Heart right ventricle (tissue), 16 donors: Measurements from ENCODE around the gene LRRC32. TPM values are rescaled to one million over a fixed set of nuclear protein-coding genes. Genes with fewer than 3 reads are reported as not detected.
"Not testable (repeated sequence)": the region's sequence is repeated elsewhere in the genome, so short reads cannot be mapped to it uniquely, and the experiment has no call there.

Experiments used
- ATAC-seq, 8 donors: fragments of 200-7000 bp; cut with Tn5 transposase; one replicate each; pipeline ENCODE4 v1.9.1; 2020; ENCODE audit warnings: mild to moderate bottlenecking in 8 of 8, moderate library complexity in 8 of 8, moderate number of reproducible peaks in 1 of 8
- DNase-seq, 2 donors: peaks; one replicate each; pipeline ENCODE4 v3.0.0-alpha.2; 2020
- H3K27ac ChIP-seq, 10 donors: fragments of 200-600 bp; sonication (generic) in 2 of 10; one replicate each; pipeline versions ENCODE4 v1.5.0 to v1.8.0; 2020 to 2022; ENCODE audit warnings: mild to moderate bottlenecking in 3 of 10
- H3K27me3 ChIP-seq, 7 donors: fragments of 200-600 bp; one replicate each; pipeline ENCODE4 v1.8.0; 2021 to 2022; ENCODE audit warnings: mild to moderate bottlenecking in 2 of 7
- H3K36me3 ChIP-seq, 9 donors: fragments of 200-600 bp; sonication (generic) in 1 of 9; one replicate each; pipeline versions ENCODE4 v1.5.0 to v1.8.0; 2020 to 2022; ENCODE audit warnings: mild to moderate bottlenecking in 2 of 9
- H3K4me1 ChIP-seq, 9 donors: fragments of 200-600 bp; sonication (generic) in 1 of 9; one replicate each; pipeline versions ENCODE4 v1.5.0 to v1.8.0; 2020 to 2022; ENCODE audit warnings: mild to moderate bottlenecking in 4 of 9
- H3K4me3 ChIP-seq, 10 donors: fragments of 200-600 bp; sonication (generic) in 2 of 10; one replicate each; pipeline versions ENCODE4 v1.5.0 to v1.8.0; 2020 to 2022; ENCODE audit warnings: mild to moderate bottlenecking in 7 of 10, moderate library complexity in 2 of 10
- H3K9me3 ChIP-seq, 11 donors: fragments of 200-600 bp in 10 of 11; sonication (generic) in 2 of 11; one replicate each; pipeline versions ENCODE4 v1.5.0 to v1.8.0; 2013 to 2022; ENCODE audit warnings: mild to moderate bottlenecking in 2 of 11, control low read depth in 1 of 11, moderate library complexity in 1 of 11
- WGBS, 2 donors: extraction: QIAGEN DNeasy Blood & Tissue Kit; methylation state at CpG; one replicate each; pipeline ENCODE4 v1.1.7; 2013; ENCODE audit warnings: inconsistent platforms in 1 of 2; 5-methylcytosine and 5-hydroxymethylcytosine counted together
- intact Hi-C, 10 donors: fragments of 100-400 bp; cut with DNase I; formaldehyde crosslinking; loops; one replicate each; pipeline versions ENCODE4 v1.11.1 to v1.14.2; 2022
- polyA plus RNA-seq, 2 donors: library from polyadenylated mRNA; stranded (reverse); fragments of 200-250 nt; gene quantifications; one replicate each; pipeline ENCODE4 v1.2.3, GENCODE V29; 2013
- total RNA-seq, 10 donors: library from RNA; stranded (reverse); fragmentation: NEBNext Ultra II Directional in 3 of 10; extraction: Animal tissue kit (Norgen Biotek cat#: 25700) in 3 of 10; gene quantifications; one replicate each; pipeline versions ENCODE4 v1.2.1 to v1.2.4, GENCODE V29; 2021 to 2023
- TF ChIP-seq, protein P1 (sequence below), 9 donors: fragments of 200-600 bp; sonication (generic) in 2 of 9; IDR thresholded peaks; one replicate each; pipeline versions ENCODE4 v1.5.0 to v1.8.0; 2021 to 2022; ENCODE audit warnings: antibody characterized with exemption in 9 of 9, mild to moderate bottlenecking in 5 of 9, moderate library complexity in 1 of 9
- donor health status: Arrhythmogenic right ventricular cardiomyopathy.
- donor health status: ischemic (EF 13 %, LVEDD 7.1; RV severe dilation, severe dysfunction).
- donor health status: healthy with polysubstance abuse.
- donor health status: DM: no; HTN: yes; CAD: no.
- donor health status: DM: no; HTN: no; CAD: no.
- donor health status: ischemic (EF 25% LVEDD 6.9; RV normal size, moderate dysfunction).
- donor health status: ischemic (EF 25% LVEDD 5.7; RV mildly dilated, moderate dysfunction).
- donor health status: healthy.
- donor health status: DM: yes; HTN: yes; CAD: no.
- donor health status: Ischemic cardiomyopathy.
- donor health status: ischemic (EF 35%, LVEDD 5.7; RV mildly dilated, moderate dysfunction).
- donor health status: nonischemic (EF 11% LVEDD 7.7; RV severe dilation, severe dysfunction).
- donor health status: DM: yes; HTN: yes; CAD: no.
- donor health status: PGD.
- donor health status: ischemic (EF 29% LVEDD 5.4; RV normal size, mild dysfunction).
- donor health status: nonischemic (EF 23%, LVEDD 6.1; RV moderate dilation, normal function).

The LRRC32 gene
- total and polyA plus RNA-seq, 12 donors, result 16.7 to 215 (median 43.7) TPM

DNA sequence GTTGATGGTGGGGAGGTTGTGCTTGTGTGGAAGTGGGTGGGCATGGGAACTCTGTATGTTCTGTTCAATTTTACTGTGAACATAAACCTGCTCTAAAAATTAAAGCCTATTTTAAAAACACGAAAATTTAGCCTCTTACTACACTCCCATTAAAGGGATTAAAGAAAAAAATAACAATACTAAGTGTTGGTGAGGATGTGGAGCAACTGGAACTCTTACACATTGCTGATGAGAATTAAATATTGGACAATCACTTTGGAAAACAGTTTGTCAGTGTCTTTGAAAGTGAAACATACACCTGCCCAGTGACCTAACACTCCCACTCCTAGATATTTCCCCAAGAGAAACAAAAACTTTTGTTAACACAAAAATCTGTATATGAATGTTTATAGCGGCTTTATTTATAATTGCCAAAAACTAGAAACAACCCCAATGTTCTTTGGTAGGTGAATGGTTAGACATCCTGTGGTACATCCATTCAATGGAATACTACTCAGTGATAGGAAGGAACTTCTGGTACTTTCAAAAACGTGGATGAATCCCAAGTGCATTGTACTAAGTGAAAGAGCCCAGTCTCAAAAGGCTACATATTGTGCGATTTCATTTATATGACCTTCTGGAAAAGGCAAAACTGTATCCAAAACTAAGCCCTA is 23.5 kb downstream of the LRRC32 start:
- DNase-seq (no peak), ATAC-seq (no peak)
- Histone ChIP-seq H3K4me1 (peaks cover 0 to 31% (median 19%) of the 10 kb centered on the region in 9 donors), H3K27ac (no peak overlapping the region), H3K27me3 (no peaks in the 10 kb centered on the region), H3K9me3 (peaks cover 0 to 18% (median 9%) of the 10 kb centered on the region in 11 donors), H3K36me3 (no peaks in the 10 kb centered on the region), H3K4me3 (no peak overlapping the region)
- intact Hi-C loops, result no loop called here
- 72 to 75% methylated on average over 4 of the region's 4 CpGs for WGBS, 2 donors
- TF ChIP-seq, protein P1, sequence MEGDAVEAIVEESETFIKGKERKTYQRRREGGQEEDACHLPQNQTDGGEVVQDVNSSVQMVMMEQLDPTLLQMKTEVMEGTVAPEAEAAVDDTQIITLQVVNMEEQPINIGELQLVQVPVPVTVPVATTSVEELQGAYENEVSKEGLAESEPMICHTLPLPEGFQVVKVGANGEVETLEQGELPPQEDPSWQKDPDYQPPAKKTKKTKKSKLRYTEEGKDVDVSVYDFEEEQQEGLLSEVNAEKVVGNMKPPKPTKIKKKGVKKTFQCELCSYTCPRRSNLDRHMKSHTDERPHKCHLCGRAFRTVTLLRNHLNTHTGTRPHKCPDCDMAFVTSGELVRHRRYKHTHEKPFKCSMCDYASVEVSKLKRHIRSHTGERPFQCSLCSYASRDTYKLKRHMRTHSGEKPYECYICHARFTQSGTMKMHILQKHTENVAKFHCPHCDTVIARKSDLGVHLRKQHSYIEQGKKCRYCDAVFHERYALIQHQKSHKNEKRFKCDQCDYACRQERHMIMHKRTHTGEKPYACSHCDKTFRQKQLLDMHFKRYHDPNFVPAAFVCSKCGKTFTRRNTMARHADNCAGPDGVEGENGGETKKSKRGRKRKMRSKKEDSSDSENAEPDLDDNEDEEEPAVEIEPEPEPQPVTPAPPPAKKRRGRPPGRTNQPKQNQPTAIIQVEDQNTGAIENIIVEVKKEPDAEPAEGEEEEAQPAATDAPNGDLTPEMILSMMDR (IDR thresholded peaks at IDR 0.05), result no peak

DNA sequence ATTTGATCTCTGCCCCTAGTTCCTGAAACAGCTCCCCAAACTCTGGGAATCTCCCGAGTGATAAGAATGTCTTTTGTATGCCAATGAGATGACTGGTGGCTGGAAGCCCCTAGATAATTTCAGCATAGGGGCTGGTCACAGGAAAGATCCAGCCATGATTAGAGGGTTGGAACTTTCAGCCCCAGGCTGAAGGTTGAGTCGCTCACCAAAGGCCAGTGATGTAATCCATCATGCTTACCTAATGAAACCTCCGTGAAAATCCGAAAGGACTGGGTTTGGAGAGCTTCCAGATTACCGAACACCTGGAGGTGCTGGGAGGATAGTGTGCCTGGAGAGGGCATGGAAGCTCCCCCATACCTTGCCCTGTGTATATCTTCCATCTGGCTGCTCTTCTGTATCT is 26.0 kb downstream of the LRRC32 start:
- H3K27ac ChIP-seq, result no peak overlapping the region
- DNase-seq, result no peak
- intact Hi-C loops, result no loop called here
- H3K4me3 ChIP-seq, result no peak overlapping the region
- 69 to 71% methylated on average over 5 of the region's 5 CpGs for WGBS, 2 donors
- peaks cover 0 to 21% (median 9%) of the 10 kb centered on the region in 9 donors for H3K4me1 ChIP-seq
- TF ChIP-seq, protein P1 (IDR thresholded peaks at IDR 0.05), result no peak
- H3K36me3 ChIP-seq, result no peaks in the 10 kb centered on the region
- no peak for ATAC-seq
- peaks cover 0 to 18% (median 9%) of the 10 kb centered on the region in 11 donors for H3K9me3 ChIP-seq
- no peaks in the 10 kb centered on the region for H3K27me3 ChIP-seq

DNA sequence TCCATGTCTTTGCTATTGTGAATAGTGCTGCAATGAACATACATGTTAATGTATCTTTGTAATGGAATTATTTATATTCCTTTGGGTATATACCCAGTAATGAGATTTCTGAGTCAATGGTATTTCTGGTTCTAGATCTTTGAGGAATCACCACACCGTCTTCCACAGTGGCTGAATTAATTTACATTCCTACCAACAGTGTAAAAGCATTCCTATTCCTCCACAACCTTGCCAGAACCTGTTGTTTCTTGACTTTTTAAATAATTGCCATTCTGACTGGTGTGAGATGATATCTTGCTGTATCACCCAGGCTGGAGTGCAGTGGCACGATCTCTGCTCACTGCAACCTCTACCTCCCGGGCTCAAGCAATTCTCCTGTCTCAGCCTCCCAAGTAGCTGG is 26.8 kb downstream of the LRRC32 start:
- ATAC-seq, H3K27ac ChIP-seq, H3K36me3 ChIP-seq, H3K27me3 ChIP-seq, H3K4me3 ChIP-seq, intact Hi-C loops, DNase-seq: not testable (repeated sequence)
- Histone ChIP-seq H3K4me1 (peaks cover 0 to 12% (median 0%) of the 10 kb centered on the region in 9 donors), H3K9me3 (peaks cover 0 to 18% (median 9%) of the 10 kb centered on the region in 11 donors)
- 95 to 96% methylated on average over 3 of the region's 3 CpGs for whole genome bisulfite sequencing, 2 donors

DNA sequence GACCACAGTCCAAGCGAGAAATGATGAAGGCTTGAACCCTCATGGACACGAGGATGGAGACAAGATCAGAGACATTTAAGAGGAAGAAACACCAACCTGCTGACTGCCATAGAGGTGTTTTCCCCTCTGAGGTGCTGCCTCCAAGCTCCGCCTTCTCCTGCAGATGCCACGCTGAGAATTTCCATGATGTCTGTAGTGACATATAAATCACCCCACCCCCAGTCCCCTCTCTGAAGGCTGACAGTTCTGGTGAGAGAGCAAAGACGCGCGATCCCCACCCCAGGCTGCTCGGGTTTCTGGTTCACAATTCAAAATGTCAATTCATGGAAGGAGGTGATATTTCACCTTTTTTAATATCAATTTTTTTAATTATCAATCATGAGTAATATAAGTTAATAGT is 28.2 kb downstream of the LRRC32 start:
- H3K4me1 ChIP-seq, result peaks cover 0 to 19% (median 10%) of the 10 kb centered on the region in 9 donors
- H3K4me3 ChIP-seq, result no peak overlapping the region
- ATAC-seq (no peak), DNase-seq (no peak)
- 87 to 88% methylated on average over 8 of the region's 8 CpGs for WGBS, 2 donors
- no peaks in the 10 kb centered on the region for H3K36me3 ChIP-seq
- no peaks in the 10 kb centered on the region for H3K27me3 ChIP-seq
- intact Hi-C loops, result no loop called here
- peaks cover 0 to 15% (median 8%) of the 10 kb centered on the region in 11 donors for H3K9me3 ChIP-seq
- TF ChIP-seq, protein P1 (IDR thresholded peaks at IDR 0.05), result no peak
- no peak overlapping the region for H3K27ac ChIP-seq

DNA sequence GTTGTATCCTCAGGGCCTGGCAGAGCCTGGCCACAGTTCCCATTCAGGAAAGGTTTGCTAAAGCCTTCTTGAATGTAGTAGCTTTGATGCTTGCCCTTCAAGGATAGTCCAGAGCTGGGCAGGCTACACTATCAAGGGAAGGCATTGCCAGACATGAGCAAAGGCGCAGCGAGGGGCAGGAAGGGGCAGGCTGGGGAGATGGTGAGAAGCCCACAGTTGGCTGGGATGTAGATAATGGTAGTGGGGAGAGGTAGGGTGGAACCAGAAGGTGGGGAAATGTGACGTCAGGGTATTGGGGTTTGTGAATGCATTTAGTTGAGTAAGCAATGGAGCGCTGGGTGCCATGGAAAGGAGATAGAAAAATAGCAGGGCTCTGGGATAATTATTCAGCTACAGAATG is 28.6 kb downstream of the LRRC32 start:
- no peak for DNase-seq
- Histone ChIP-seq H3K27ac (no peak overlapping the region), H3K4me3 (no peak overlapping the region), H3K27me3 (no peaks in the 10 kb centered on the region), H3K9me3 (peaks cover 0 to 10% (median 4%) of the 10 kb centered on the region in 11 donors), H3K4me1 (peaks cover 2 to 24% (median 14%) of the 10 kb centered on the region in 9 donors), H3K36me3 (no peaks in the 10 kb centered on the region)
- WGBS, 2 donors, result 93 to 95% methylated on average over 4 of the region's 4 CpGs
- TF ChIP-seq, protein P1 (IDR thresholded peaks at IDR 0.05), result no peak
- ATAC-seq, result no peak
- intact Hi-C loops, result no loop called here
